Femur (tissue), 1 donor: ENCODE results near the gene GJB3.
"Not testable (repeated sequence)": the region's sequence is repeated elsewhere in the genome, so short reads cannot be mapped to it uniquely, and the experiment has no call there.

Experiments
- DNase-seq: peaks from one replicate; pipeline ENCODE4 v3.0.0-alpha.2; 2017

The GJB3 gene

GRCh38 chr1:34786521-34787325 lies 5.7 kb downstream of the GJB3 start:
- peak; percentile 72 for DNase-seq

DNA sequence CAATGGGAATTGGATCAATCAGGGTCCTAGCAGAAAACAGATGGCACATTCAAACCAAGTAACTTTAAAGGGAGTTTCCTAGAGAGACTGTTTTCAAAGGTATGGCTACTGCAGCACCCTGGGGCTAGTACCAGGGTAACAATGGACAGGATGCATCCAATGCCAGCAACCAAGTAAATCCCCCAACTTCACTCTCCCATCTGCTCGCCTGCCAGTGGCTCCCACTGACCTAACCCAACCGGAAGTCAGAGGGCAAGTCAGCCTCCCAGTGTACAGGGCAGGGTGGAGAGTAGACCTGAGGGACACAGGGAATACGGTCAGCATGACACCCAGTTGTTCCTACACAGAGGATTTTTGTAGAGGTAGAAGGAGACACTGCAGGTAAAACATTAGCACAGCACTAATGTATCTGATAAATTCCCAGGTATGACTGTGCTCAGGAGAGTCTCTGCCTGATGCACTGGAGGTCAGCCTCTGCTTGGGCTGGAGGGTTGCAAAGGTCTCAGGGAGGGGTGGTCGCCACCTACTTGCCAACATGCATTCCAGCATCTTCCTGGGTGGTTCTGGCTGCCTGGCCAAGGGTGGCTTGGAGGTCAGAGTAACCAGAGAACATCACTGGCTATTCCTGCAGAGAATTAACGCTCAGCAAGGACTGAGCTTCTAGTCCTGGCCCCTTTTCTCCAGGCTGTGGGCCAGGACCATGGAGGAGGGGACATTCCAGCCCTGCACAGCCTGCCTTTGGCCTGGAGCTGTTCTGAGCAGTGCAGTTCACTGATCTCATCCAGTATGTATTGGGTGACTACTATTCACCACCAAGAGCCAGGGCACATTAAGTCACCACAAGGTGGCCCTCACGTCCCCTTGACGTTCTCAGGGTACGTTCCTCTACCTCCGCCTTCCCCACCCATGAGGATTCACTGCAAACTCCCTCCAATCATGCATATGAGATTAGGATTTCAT lies 6.7 kb downstream of the GJB3 start:
- no peak for DNase-seq

- no peak for DNase-seq
Observed at GRCh38 chr1:34790985-34791384, 10.0 kb downstream of the GJB3 start.

GRCh38 chr1:34792424-34792823 lies 11.4 kb downstream of the GJB3 start:
- DNase-seq: no peak

- no peak for DNase-seq
Observed at GRCh38 chr1:34792868-34793727, 12.1 kb downstream of the GJB3 start, which contains the start of gene GJA4. GJA4 (plus strand) TSS chr1:34792999; CDS start chr1:34794214, 1,215 bp downstream.

GRCh38 chr1:34794001-34794789 lies 13.2 kb downstream of the GJB3 start:
- DNase-seq: no peak

- DNase-seq: no peak
Observed at GRCh38 chr1:34794790-34795180, 13.8 kb downstream of the GJB3 start.

DNA sequence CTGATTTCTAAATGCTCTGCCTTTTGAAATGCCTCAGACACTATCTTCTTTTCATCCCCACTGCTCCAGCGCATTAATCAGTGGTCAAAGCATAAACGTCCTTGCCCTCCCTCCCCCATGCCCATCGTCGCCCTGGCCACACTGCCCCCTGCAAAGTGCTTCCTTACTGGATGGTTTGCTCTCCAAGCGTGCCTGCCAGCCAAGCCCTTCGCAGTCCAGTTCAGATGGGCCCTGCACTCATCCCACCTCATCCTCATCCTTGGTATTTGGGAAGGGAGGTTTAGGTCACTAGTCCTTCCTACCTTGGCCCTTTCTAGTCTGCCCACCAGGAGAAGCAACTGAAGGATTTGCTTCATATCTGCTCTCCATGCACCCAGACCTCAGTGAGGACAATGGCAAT lies 14.9 kb downstream of the GJB3 start:
- no peak for DNase-seq

DNA sequence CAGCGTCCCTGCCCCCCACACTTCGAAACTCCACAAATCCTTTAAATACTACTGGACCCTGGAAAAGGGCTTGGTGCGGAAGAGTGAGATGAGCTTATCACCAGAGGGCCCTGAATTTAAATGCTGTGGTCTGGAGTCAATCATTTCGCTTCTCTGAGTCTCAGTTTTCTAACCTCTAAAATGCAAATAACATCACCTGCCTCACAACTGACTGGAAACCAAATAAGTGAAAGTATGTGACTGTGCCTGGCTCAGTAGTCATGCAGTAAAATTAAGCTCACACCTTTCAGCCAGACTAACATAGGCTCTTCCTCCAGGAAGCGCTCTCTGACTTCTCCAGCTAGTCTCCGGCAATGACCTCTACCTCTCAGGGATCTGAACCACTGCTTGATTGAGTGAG lies 16.0 kb downstream of the GJB3 start:
- DNase-seq: no peak

DNA sequence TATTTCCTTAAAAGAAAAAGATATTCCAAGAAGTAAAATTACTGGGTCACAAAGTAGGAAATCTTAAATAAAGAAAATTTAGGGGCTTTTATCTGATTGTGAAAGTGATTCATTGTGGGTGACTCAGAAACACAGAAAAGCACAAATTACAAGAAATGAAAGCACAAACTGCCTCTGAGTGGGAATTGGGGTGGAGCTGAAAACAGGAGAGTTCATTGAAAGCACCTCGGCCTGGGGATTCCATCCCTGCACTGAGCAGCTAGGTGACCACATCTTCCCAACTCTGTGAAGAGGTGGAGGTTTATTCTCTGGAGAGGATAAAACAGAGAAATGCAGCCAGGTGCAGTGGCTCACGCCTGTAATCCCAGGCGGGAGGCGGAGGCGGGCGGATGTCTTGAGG lies 19.2 kb downstream of the GJB3 start:
- DNase-seq: no peak

GRCh38 chr1:34803770-34804169 lies 22.8 kb downstream of the GJB3 start:
- DNase-seq: no peak

DNA sequence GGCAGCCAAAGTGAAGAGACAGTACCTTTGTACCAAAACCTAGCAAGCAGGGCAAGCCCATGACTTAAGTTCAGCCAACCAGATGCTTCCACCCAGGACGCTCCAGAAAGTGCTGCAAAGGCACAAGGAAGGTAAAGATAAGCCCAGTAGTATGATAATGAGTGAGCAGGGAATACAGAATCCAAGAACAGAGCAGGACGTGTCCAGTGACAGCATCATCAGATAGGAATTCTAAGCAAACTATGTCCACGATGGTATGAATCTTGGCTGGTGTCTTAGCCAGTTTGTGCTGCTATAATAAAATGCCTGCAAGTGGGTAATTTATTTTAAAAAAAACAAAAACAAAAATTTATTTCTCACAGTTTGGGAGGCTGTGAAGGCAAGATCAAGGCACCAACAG lies 25.4 kb downstream of the GJB3 start:
- DNase-seq: no peak

- no peak for DNase-seq
Observed at GRCh38 chr1:34808051-34808810, 27.2 kb downstream of the GJB3 start.

DNA sequence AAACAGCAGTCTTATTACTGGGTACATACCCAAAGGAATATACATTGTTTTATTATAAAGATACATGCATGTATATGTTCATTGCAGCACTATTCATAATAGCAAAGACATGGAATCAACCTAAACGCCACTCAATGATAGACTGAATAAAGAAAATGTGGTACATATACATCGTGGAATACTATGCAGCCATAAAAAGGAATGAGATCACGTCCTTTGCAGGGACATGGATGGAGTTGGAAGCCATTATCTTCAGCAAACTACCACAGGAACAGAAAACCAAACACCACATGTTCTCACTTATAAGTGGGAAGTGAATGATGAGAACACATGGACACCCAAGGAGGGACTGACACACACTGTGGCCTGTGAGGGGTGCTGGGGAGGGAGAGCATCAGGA lies 29.8 kb downstream of the GJB3 start:
- not testable (repeated sequence) for DNase-seq

DNA sequence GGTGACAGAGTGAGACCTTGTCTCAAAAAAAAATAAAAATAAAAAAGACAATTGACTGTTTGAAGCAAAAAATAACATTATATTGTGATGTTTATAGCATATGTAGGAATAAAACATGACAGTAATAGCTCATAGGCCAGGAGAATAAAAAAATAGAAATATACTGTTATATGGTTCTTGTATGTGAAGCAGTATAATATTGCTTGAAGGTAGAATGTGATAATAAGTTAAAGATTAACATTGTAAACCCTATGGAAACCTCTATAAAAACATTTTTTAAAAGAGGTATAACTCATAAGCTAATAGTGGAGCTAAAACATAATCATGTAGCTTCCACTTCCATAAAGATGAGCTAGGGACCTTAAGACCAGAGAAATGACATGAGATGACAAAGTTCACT lies 35.3 kb downstream of the GJB3 start:
- no peak for DNase-seq

- no peak for DNase-seq
Observed at GRCh38 chr1:34816778-34817177, 35.8 kb downstream of the GJB3 start.

DNA sequence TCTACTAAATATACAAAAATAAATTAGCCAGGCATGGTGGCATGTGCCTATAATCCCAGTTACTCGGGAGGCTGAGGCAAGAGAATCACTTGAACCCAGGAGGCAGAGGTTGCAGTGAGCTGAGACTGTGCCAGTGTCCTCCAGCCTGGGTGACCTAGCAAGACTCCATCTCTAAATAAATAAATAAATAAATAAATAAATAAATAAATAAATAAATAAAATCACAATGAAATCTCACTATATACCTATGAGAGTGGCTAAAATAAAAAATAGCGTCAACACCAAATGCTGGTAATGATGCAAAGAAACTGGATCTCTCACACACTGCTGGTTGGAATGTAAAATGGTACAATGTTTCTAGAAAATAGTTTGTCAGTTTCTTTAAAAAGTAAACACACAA lies 37.8 kb downstream of the GJB3 start:
- DNase-seq: not testable (repeated sequence)

GRCh38 chr1:34822202-34822601 lies 41.2 kb downstream of the GJB3 start:
- no peak for DNase-seq

- DNase-seq: no peak
Observed at GRCh38 chr1:34824817-34825454, 43.9 kb downstream of the GJB3 start.

DNA sequence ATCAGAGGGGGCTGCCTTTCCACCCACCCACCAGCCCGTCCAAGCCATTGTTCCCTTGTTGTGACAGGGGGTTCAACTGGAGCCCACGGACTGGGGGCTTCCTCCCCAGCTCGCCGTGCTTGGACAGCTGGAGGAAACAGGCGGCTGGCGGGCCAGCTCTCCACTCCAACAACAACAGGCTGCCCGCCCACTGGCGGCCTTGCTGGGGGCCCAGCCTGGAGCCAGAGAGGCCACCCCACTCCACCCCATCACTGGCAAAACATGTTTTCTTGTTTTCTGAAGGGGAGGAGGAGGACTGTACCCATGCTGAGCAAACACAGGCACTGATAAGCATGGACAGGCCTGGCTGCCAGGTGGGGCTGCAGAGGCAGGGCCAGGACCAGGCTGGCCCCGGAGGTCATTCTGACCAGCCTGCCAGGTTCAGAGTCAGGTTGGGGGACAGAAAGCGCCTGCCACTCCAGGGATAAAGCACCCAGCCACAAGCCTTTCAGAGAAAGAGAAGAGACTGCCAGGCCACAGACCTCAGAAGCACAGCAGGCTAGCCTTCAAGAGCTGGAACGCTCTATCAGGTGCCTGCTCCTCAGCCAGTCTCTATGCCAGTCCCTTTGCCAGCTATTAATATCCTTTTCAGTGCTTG lies 44.6 kb downstream of the GJB3 start:
- DNase-seq: no peak
